Measurements from ENCODE around the gene IDS.
"Not testable (repeated sequence)": the region's sequence is repeated elsewhere in the genome, so short reads cannot be mapped to it uniquely, and the experiment has no call there.

GRCh38 chrX:149551245-149551938, 46.3 kb upstream of the IDS start:
- TF ChIP-seq EZH2 (IDR thresholded peaks at IDR 0.05; ENCODE audit: low read length, missing control alignments); CTCF (conservative IDR thresholded peaks at IDR 0.05 in 1 of 2, IDR thresholded peaks at IDR 0.05 in 1 of 2; ENCODE audit: low read depth in 1 of 2, low read length in 2 of 2): not testable (repeated sequence)
